ENCODE results near the gene SENP2. TPM values are rescaled to one million over a fixed set of nuclear protein-coding genes. Genes with fewer than 3 reads are reported as not detected.

The SENP2 gene
- total and polyA plus RNA-seq, 10 of the 15 experiments (the other 5 are each of a cell fraction or from before 2014, with no cell fraction given) = 9.0 to 42.7 (median 25.1) TPM

GRCh38 chr3:185537369-185537970 lies 48.6 kb upstream of the SENP2 start (continued):
- 0 out of 2 replicates have a peak, but pooled peaks have one; percentile 19 for TF ChIP-seq MLLT1 (IDR thresholded peaks at IDR 0.05)
- peak; percentile 70; the same call in 1 of the 2 replicates for TF ChIP-seq SMARCA5 (IDR thresholded peaks at IDR 0.05)
- TF ChIP-seq ETV6 (conservative IDR thresholded peaks at IDR 0.05 in 1 of 2, IDR thresholded peaks at IDR 0.05 in 1 of 2; ENCODE audit: borderline replicate concordance in 1 of 2, low read depth in 1 of 2) = peak in 1 of 2 experiments; percentile 99; a peak in 2 of 4 replicates
- no peak for TF ChIP-seq RCOR1 (conservative IDR thresholded peaks at IDR 0.05; ENCODE audit: low read depth, low read length)
- TF ChIP-seq RAD21 (IDR thresholded peaks at IDR 0.05; ENCODE audit: insufficient read depth, low read depth, low read length) = peak; percentile 8; the same call in 1 of the 2 replicates
- TF ChIP-seq MTA3 (IDR thresholded peaks at IDR 0.05; ENCODE audit: borderline replicate concordance, low read length) = peak; percentile 72; the same call in 1 of the 2 replicates
- TF ChIP-seq CBX3 (IDR thresholded peaks at IDR 0.05; ENCODE audit: borderline replicate concordance, low read depth) = no peak
- TF ChIP-seq BRCA1 (IDR thresholded peaks at IDR 0.05; ENCODE audit: low read depth, low read length) = no peak
- TF ChIP-seq RELB (IDR thresholded peaks at IDR 0.05; ENCODE audit: low read depth) = peak; percentile 82
- TF ChIP-seq ATF7 (IDR thresholded peaks at IDR 0.05; ENCODE audit: low read depth) = peak; percentile 97
- TF ChIP-seq DPF2 (IDR thresholded peaks at IDR 0.05) = peak; percentile 74
- TF ChIP-seq TAF1 (IDR thresholded peaks at IDR 0.05; ENCODE audit: borderline replicate concordance, low read depth, low read length) = peak; percentile 38; the same call in 1 of the 2 replicates
- TF ChIP-seq ZNF274 (IDR thresholded peaks at IDR 0.05; ENCODE audit: insufficient read depth, insufficient read length) = no peak
- peak; percentile 66; the same call in 1 of the 2 replicates for TF ChIP-seq PML (IDR thresholded peaks at IDR 0.05; ENCODE audit: low read length)
- TF ChIP-seq GABPA (IDR thresholded peaks at IDR 0.05; ENCODE audit: low read depth) = peak; percentile 58
- TF ChIP-seq CHD1 (IDR thresholded peaks at IDR 0.05; ENCODE audit: low read depth, low read length) = no peak
- TF ChIP-seq ZBTB4 (CRISPR knock-in tag; IDR thresholded peaks at IDR 0.05) = no peak
- no peak for TF ChIP-seq REST (IDR thresholded peaks at IDR 0.05; ENCODE audit: low read depth, low read length)

Measured in GM12878 (cell line).